UCSD-AML1 (cell line): ENCODE measurements around the gene PTBP3.
"Not testable (repeated sequence)": the region's sequence is repeated elsewhere in the genome, so short reads cannot be mapped to it uniquely, and the experiment has no call there.

ENCODE experiments used
- DNase-seq: peaks from one replicate; lab custom pipeline; 2025; ENCODE audit not compliant: unreplicated experiment; lab: John Stamatoyannopoulos, UW

PTBP3 gene

DNA sequence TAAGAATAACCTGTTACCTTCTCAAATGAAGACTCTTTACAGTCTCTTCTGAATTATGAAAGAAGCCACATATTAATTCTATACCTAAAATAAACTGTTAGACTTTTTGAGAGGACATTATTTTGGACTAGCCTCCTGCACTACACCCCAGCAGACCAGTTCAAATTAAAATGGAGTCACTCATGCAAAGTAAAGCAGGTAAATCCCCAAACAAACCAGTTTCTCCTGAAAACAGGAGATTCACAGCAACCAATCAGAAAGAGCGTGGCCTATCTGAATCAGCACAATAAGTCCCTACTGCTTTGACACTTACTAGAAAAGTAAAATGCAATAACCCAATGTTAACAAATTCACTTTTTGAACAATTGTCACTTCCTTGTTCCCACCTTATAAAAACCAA lies 58.8 kb downstream of the PTBP3 start:
- no peak for DNase-seq

GRCh38 chr9:112273876-112274275 lies 59.5 kb downstream of the PTBP3 start:
- no peak for DNase-seq

DNA sequence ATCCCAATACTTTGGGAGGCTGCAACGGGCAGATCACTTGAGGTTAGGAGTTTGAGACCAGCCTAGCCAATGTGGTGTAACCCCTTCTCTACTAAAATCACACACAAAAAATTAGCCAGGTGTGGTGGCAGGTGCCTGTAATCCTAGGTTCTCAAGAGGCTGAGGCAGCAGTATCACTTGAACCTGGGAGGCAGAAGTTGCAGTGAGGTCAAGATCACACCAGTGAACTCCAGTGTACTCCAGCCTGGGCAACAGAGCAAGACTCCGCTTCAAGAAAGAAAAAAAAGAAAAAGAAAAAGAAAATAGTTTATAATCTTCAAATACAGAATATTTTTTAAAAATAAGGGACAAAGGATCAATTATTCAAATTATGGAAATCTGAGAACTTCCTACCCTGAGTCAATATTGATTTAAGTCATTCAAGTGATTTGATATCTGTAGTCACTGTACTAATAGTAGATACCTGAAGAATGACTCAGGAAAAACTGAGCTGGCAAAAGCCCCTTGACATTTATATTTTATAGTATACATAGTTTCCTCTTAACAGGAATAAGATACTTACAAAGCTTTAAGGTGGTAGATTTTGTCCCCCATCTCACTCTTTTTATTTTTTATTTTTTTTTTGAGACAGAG lies 61.8 kb downstream of the PTBP3 start:
- no peak for DNase-seq

DNA sequence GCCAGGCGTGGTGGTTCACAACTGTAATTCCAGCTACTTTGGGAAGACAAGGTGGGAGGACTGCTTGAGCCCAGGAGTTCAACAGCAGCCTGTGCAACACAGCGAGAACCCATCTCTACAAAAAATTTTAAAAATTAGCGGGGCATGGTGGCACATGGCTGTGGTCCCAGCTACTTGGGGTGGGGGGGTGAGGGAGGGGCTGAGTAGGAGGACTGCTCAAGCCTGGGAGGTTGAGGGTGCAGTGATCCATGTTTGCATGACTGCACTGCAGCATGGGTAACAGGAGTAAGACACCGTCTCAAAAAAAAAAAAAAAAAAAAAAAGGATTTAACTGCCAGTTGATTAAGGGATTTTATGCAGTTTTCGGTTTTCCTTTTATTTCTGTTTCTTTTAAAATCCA lies 65.0 kb downstream of the PTBP3 start:
- DNase-seq: no peak

- DNase-seq: not testable (repeated sequence)
These were observed 66.3 kb downstream of the PTBP3 start for GRCh38 chr9:112267086-112267485.

GRCh38 chr9:112265391-112265790 lies 68.0 kb downstream of the PTBP3 start:
- DNase-seq: no peak

- DNase-seq: no peak
These were observed 70.8 kb downstream of the PTBP3 start for GRCh38 chr9:112262577-112262976.

- DNase-seq: no peak
These were observed 72.3 kb downstream of the PTBP3 start for GRCh38 chr9:112261133-112261532.

- DNase-seq: no peak
These were observed 75.3 kb downstream of the PTBP3 start for GRCh38 chr9:112258106-112258505.

GRCh38 chr9:112252194-112252593 lies 81.2 kb downstream of the PTBP3 start:
- DNase-seq: no peak

GRCh38 chr9:112249277-112249676 lies 84.1 kb downstream of the PTBP3 start:
- DNase-seq: no peak

DNA sequence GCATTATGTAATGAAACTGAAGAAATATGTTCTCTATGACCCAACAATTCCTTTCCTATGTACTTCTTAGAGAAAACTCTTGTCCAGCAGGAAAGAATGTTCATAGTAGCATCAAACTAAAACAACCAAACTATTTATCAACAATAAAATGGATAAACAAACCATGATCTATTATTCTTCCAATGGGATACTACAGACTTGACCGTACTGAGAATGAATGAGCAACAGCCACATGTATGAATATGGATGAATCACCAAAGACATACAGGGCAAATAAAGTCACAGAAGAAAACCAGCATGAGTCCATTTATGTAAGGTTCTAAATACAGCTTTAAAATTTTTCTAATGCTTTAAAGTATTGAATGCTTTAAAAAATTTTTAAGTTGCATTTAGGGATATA lies 84.7 kb downstream of the PTBP3 start:
- no peak for DNase-seq

DNA sequence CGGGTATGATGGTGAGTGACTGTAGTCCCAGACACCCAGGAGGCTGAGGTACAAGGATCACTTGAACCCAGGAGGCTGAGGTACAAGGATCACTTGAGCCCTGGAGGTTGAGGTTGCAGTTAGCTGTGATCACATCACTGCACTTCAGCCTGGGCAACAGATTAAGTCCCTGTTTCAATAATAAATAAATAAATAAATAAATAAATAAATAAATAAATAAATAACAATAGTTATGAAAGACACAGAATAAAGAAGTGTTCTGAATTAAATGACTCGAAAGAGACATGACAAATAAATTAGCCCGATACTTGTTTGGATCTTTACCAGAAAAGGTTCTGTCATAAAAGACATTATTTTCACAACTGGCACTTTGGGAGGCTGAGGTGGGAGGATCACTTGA lies 86.3 kb downstream of the PTBP3 start:
- DNase-seq: no peak

GRCh38 chr9:112245126-112245525 lies 88.3 kb downstream of the PTBP3 start:
- no peak for DNase-seq

DNA sequence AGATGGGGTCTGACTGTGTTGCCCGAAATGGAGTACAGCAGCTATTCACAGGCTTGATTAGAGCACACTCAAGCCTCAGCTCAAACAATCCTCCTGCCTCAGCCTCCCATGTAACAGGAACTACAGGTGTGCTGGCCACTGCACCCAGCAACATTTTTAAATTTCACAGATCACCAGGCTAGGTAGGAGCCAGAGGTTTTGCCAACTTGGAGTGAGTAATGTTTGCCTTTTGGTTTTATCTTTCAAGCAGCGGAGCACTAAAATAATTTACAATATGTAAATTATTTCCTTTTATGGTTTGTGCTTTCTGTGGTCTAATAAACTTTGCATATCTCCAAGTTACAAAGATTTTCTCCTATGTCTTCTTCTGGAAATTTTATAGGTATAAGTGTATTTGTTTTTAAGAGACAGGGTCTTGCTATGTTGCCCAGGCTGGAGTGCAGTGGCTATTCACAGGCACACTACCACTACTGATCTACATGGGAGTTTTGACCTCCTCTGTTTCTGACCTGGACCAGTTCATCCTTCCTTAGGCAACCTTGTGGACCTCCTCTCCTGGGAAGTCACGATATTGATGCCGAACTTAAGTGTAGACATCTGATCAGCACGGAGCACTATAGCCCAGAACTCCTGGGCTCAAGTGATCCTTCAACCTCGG lies 91.1 kb downstream of the PTBP3 start:
- no peak for DNase-seq

GRCh38 chr9:112241491-112241890 lies 91.9 kb downstream of the PTBP3 start:
- no peak for DNase-seq

DNA sequence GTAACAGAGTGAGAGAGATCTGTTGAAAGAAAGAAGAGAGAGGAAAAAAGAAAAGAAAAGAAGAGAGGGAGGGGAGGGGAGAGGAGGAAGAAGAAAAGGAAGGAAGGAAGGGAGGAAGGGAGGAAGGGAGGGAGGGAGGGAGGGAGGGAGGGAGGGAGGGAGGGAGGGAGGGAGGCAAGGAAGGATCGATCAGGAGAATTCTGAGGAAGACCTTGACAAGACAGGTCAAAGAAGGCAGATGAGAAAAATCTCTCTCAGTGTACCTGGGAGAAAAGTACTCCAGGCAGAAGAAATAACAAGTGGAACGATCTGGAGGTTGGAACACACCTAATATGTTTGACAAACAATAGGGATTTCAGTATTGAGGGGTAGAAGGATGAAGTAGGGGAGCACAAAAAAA lies 93.7 kb downstream of the PTBP3 start:
- DNase-seq: no peak

DNA sequence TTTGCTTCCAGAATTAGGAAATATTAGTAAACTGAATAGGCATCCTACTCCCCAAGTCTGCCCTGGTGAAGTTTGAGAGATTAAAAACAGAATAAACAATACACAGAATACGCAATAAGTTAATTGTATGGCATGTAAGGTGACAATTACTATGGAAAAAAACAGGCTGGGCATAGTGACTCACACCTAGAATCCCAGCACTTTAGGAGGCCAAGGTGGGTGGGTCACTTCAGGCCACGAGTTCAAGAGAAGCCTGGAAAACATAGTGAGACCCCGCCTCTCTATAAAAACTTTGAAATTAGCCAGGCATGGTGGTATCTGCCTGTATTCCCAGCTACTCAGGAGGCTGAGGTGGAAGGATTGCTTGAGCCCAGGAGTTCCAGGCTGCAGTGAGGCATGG lies 94.1 kb downstream of the PTBP3 start:
- DNase-seq: no peak

DNA sequence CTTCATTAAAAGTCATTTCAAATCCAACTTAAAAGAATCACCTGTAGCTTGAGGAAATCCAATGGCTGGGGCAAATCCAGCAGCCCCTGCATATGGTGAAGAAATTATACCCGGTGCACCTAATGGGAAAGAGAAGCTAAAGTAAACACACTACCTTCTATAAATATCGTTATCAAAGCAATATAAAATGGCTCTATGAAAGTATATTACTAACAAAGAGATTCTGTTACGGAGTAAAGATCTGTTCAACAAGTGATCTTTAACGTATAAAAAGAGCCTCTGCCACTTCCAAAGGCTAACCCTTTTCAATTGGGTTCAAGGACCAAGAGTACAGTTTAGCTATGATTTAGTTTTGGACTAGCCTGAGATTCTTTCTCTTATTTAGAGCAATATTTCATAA lies 98.6 kb downstream of the PTBP3 start:
- no peak for DNase-seq

GRCh38 chr9:112233769-112234168 lies 99.7 kb downstream of the PTBP3 start:
- no peak for DNase-seq

DNA sequence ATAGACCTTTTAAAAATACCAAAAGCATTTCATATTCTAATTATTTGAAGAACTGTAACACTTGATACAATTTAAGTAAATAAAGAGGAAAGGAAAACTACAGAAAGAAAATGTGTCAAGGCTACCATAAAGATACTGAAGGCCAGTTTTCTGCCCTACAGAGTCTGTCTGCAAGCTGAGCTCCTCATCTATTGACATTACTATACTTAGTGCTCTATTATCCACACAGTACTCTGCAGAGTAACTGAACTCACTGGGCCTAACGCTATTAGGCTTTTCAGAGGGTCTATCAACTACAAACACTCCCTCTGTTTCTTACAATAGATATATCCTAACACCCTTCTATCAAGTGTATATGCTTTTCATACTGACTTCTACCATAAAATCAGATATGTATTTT lies 101.2 kb downstream of the PTBP3 start:
- no peak for DNase-seq

- DNase-seq: no peak
These were observed 107.3 kb downstream of the PTBP3 start for GRCh38 chr9:112226091-112226490.
